Measurements from ENCODE around the gene DHX35.

DHX35 gene

DNA sequence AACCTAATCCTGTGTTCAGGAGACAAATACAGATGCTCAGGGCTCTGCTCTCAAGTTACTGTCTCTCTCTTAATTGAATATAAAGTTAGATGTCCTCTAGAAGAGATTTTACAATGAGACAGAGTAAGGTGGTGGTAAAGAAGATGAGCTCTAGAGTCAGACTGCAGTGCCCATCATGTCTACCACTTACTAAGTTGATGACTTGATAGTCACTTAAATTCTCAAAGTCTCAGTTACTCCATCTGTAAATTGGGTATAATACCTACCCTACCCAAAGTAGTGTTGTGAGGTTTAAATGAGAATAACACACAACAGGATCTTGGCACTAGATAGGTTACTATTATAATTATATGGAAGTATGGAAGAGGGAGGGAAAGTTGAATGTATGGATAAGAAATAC is 1.6 kb downstream of the DHX35 start:
- ChIA-PET CTCF (interaction anchor here (1.0 to 4.0 kb wide), 12 partner anchors 9 to 117 kb away, joined by 3 to 38 read pairs (median 7); partner anchors contain the start of gene FAM83D), POLR2A (interaction anchor here (0.6 kb wide), 1 partner anchor 35 kb away, joined by 8 read pairs; no protein-coding TSS in a partner anchor)
- DNase-seq (ENCODE audit: extremely low spot score), result no peak
- TF ChIP-seq, protein P1, sequence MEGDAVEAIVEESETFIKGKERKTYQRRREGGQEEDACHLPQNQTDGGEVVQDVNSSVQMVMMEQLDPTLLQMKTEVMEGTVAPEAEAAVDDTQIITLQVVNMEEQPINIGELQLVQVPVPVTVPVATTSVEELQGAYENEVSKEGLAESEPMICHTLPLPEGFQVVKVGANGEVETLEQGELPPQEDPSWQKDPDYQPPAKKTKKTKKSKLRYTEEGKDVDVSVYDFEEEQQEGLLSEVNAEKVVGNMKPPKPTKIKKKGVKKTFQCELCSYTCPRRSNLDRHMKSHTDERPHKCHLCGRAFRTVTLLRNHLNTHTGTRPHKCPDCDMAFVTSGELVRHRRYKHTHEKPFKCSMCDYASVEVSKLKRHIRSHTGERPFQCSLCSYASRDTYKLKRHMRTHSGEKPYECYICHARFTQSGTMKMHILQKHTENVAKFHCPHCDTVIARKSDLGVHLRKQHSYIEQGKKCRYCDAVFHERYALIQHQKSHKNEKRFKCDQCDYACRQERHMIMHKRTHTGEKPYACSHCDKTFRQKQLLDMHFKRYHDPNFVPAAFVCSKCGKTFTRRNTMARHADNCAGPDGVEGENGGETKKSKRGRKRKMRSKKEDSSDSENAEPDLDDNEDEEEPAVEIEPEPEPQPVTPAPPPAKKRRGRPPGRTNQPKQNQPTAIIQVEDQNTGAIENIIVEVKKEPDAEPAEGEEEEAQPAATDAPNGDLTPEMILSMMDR (IDR thresholded peaks at IDR 0.05; ENCODE audit: control extremely low read depth, extremely low read depth, low read depth, missing control alignments), result no peak

DNA sequence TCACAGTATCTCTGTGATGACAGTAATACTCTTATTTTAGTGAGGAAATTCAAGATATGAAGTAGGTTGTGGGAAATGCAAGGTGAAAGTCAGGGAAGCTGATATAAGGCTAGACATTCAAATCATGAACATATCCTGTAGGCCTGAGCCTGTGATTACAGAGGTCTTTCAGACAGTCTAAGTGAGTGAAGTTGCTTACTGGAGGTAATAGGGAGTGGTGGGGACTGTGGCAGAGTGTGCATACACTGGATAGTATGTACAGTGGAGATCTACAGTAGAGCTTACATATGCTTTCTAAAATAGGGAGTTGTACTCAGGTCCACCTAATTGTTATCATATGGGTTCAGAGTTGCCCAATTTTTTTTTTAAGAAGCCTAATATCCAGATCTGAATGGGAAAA is 3.1 kb downstream of the DHX35 start:
- CTCF ChIA-PET, result interaction anchor here (0.8 to 3.9 kb wide), 8 partner anchors 12 to 332 kb away, joined by 3 to 19 read pairs (median 4); partner anchors contain the start of gene FAM83D
- POLR2A ChIA-PET, result no interaction called here
- no peak for DNase-seq (ENCODE audit: extremely low spot score)
- TF ChIP-seq, protein P1 (IDR thresholded peaks at IDR 0.05; ENCODE audit: control extremely low read depth, extremely low read depth, low read depth, missing control alignments), result no peak

DNA sequence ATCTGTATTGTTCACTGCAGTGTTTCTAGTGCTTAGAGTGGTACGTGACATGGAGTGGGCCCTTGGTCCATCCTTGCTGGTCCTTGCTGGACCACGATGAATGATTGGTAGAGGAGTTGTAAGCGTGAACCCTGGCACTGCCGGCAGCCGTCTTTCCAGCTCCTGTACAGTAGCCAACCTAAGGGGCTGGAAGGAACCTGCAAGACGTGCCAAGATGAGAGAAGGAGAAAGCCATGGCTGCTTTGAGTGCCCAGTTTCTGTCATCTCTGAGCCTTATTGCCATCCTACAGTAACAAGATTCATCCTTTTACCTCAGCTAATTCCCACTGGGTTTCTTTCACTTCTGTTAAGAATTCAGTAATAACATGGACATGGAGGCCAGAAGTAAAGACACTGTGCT is 5.9 kb downstream of the DHX35 start:
- DNase-seq (ENCODE audit: extremely low spot score), result no peak
- CTCF ChIA-PET, result interaction anchor here (1.2 to 3.9 kb wide), 4 partner anchors 8 to 81 kb away, joined by 3 to 19 read pairs (median 10); no protein-coding TSS in a partner anchor
- POLR2A ChIA-PET, result no interaction called here
- TF ChIP-seq, protein P1 (IDR thresholded peaks at IDR 0.05; ENCODE audit: control extremely low read depth, extremely low read depth, low read depth, missing control alignments), result no peak

DNA sequence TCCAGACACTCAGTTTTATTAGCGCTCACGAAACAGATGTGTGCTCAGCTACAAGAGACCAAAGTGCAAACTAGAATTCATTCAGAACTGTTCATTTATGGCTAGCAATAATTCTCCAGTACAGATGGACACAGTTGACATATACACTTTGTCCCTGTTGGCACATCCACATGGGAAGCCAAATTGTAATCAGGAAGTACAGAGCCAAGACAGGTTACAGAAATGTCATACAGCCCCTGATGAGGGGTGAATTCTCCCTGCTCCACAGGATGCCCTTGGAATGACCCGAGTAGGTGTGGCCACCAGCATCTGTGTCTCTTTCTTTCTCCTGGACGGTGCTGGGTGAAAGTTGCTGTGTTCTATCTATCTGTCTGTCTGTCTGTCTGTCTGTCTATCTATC is 7.6 kb downstream of the DHX35 start:
- ChIA-PET CTCF (interaction anchor here (1.4 to 1.9 kb wide), 6 partner anchors 10 to 79 kb away, joined by 3 to 7 read pairs (median 4); partner anchors contain the start of gene FAM83D), POLR2A (no interaction called here)
- TF ChIP-seq, protein P1 (IDR thresholded peaks at IDR 0.05; ENCODE audit: control extremely low read depth, extremely low read depth, low read depth, missing control alignments), result no peak
- no peak for DNase-seq (ENCODE audit: extremely low spot score)

DNA sequence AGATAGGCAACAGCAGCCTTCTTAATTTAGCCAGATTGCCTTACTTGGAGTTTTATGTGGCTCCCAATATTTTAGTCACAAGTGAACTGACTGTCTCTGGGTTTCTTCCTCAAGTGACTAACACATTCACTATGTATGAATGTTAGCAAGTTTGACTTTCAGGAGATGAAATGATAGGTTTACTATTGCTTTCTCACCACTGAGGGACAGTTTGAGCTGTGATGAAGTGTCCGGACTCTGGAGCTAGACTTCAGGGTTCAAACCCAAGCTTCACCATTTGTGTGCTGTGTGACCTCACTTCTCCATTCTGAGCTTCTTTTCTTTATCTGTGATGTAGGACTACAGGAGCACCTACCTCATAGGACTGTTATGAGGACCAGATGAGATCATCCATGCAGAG is 8.2 kb downstream of the DHX35 start:
- no peak for DNase-seq (ENCODE audit: extremely low spot score)
- POLR2A ChIA-PET, result no interaction called here
- TF ChIP-seq, protein P1 (IDR thresholded peaks at IDR 0.05; ENCODE audit: control extremely low read depth, extremely low read depth, low read depth, missing control alignments), result no peak
- CTCF ChIA-PET, result interaction anchor here (1.1 to 1.9 kb wide), 6 partner anchors 8 to 78 kb away, joined by 3 to 7 read pairs (median 5); partner anchors contain the start of genes DHX35 and FAM83D

DNA sequence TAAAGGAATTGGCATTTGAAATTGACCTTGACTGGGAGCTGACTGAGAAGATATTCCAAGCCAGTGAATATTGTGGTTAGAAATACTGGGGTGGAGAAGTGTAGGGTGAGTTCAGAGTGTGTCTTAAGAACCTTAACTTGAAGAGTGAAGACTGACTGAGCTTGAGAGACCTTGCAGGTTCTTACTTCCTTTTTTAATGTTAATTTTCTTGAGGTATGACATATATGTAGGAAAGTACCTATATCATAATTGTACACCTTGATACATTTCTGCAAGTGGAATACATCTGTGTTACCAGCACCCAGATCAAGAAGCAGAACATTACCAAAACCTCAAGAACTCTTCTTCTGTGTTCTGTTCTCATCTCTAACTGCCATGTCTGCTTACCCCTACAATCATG is 11.0 kb downstream of the DHX35 start:
- ChIA-PET CTCF (interaction anchor here (0.9 to 4.3 kb wide), 4 partner anchors 10 to 47 kb away, joined by 3 to 22 read pairs (median 9); partner anchors contain the start of genes DHX35 and FAM83D), POLR2A (interaction anchor here (1.4 kb wide), 1 partner anchor 11 kb away, joined by 5 read pairs; the partner anchor contains the start of gene DHX35)
- TF ChIP-seq, protein P1 (IDR thresholded peaks at IDR 0.05; ENCODE audit: control extremely low read depth, extremely low read depth, low read depth, missing control alignments), result no peak
- DNase-seq (ENCODE audit: extremely low spot score), result no peak
